A673 (cell line): Measurements from ENCODE around the gene PTPRR. TPM values are rescaled to one million over a fixed set of nuclear protein-coding genes. Genes with fewer than 3 reads are reported as not detected.

Experiments used
- BruUV-seq: library from RNA; stranded (reverse); fragments of 400-500 nt; replicated peaks from 2 replicates; lab custom pipeline; 2021; lab: Mats Ljungman, UMichigan
- CTCF ChIA-PET: fragments of 300-600 bp; sonication (Branson Sonifier 250); formaldehyde crosslinking; loops from one replicate; lab custom pipeline; 2022; ENCODE audit warnings: antibody characterized with exemption; lab: Charles Lee
- POLR2A ChIA-PET: fragments of 300-600 bp; sonication (Branson Sonifier 250); formaldehyde crosslinking; loops from one replicate; lab custom pipeline; 2022; ENCODE audit warnings: antibody characterized with exemption; ENCODE audit not compliant: low non-redundant PET; lab: Charles Lee
- DNase-seq: peaks from one replicate; pipeline ENCODE4 v3.0.0-alpha.2; 2015; ENCODE audit warnings: low spot score
- H3K27ac ChIP-seq: fragments of 200-600 bp; sonication (generic); 2 replicates; pipeline ENCODE4 v1.5.1; 2016; ENCODE audit warnings: mixed run types, low read depth, mild to moderate bottlenecking, mixed read lengths, antibody characterized with exemption, low read length; ENCODE audit not compliant: poor library complexity, severe bottlenecking
- H3K27me3 ChIP-seq: fragments of 200-600 bp; sonication (generic); replicated peaks from 2 replicates; pipeline ENCODE4 v1.6.1; 2017; ENCODE audit warnings: mixed run types, low read depth, mild to moderate bottlenecking, mixed read lengths, antibody characterized with exemption, low read length; ENCODE audit not compliant: insufficient read depth, poor library complexity
- H3K36me3 ChIP-seq: fragments of 200-600 bp; sonication (generic); 2 replicates; pipeline ENCODE4 v1.6.1; 2016; ENCODE audit warnings: mixed run types, mild to moderate bottlenecking, mixed read lengths, antibody characterized with exemption, low read length; ENCODE audit not compliant: insufficient read depth, poor library complexity, severe bottlenecking
- H3K4me1 ChIP-seq: fragments of 200-600 bp; sonication (generic); 2 replicates; pipeline ENCODE4 v1.6.1; 2017; ENCODE audit warnings: mixed run types, mild to moderate bottlenecking, mixed read lengths, antibody characterized with exemption, low read length; ENCODE audit not compliant: insufficient read depth, poor library complexity, severe bottlenecking
- H3K4me3 ChIP-seq: fragments of 200-600 bp; sonication (generic); 2 replicates; pipeline ENCODE4 v1.5.1; 2016; ENCODE audit warnings: low read depth, mixed run types, mild to moderate bottlenecking, mixed read lengths, low read length; ENCODE audit not compliant: poor library complexity, severe bottlenecking
- H3K9me3 ChIP-seq: fragments of 200-600 bp; sonication (generic); 2 replicates; pipeline ENCODE4 v1.6.1; 2016; ENCODE audit warnings: mixed run types, low read depth, mild to moderate bottlenecking, mixed read lengths, antibody characterized with exemption, low read length; ENCODE audit not compliant: poor library complexity, severe bottlenecking
- CTCF ChIP-seq: fragments of 300-800, 200-600 bp; sonication (generic); conservative IDR thresholded peaks from 2 replicates; pipeline ENCODE4 v1.5.1; 2017; ENCODE audit warnings: low read depth, mild to moderate bottlenecking, antibody characterized with exemption, low read length, moderate library complexity, mixed read lengths
- EZH2 ChIP-seq: fragments of 200-600 bp; sonication (generic); IDR thresholded peaks from 2 replicates; pipeline ENCODE4 v1.6.1; 2017; ENCODE audit warnings: borderline replicate concordance, low read depth, mild to moderate bottlenecking, mixed read lengths, antibody characterized with exemption, low read length; ENCODE audit not compliant: poor library complexity, severe bottlenecking
- intact Hi-C: fragments of 100-400 bp; cut with micrococcal nuclease; formaldehyde crosslinking; loops from one replicate; pipeline ENCODE4 v1.10.0; 2022; ENCODE audit not compliant: unreplicated experiment
- total RNA-seq: library from RNA; stranded (reverse); gene quantifications from 2 replicates; pipeline ENCODE4 v1.2.3, GENCODE V29; 2021

Gene PTPRR
- total RNA-seq, 1 experiment from 2014 or later = not detected

GRCh38 chr12:70840656-70841350 is 79.7 kb downstream of the PTPRR start:
- no peak overlapping the region for H3K4me3 ChIP-seq
- no TSS peak for BruUV-seq
- intact Hi-C loops = no loop called here
- no peak for TF ChIP-seq CTCF
- TF ChIP-seq EZH2 = no peak
- CTCF ChIA-PET = no interaction called here
- no peaks in the 10 kb centered on the region for H3K36me3 ChIP-seq
- POLR2A ChIA-PET = no interaction called here
- no peaks in the 10 kb centered on the region for H3K9me3 ChIP-seq
- H3K27ac ChIP-seq = no peak overlapping the region
- no peak for DNase-seq
- H3K27me3 ChIP-seq = no peaks in the 10 kb centered on the region
- no peaks in the 10 kb centered on the region for H3K4me1 ChIP-seq

- intact Hi-C loops = no loop called here
- Histone ChIP-seq H3K36me3 (no peaks in the 10 kb centered on the region), H3K27ac (no peak overlapping the region), H3K27me3 (no peaks in the 10 kb centered on the region), H3K9me3 (no peaks in the 10 kb centered on the region), H3K4me3 (no peak overlapping the region), H3K4me1 (no peaks in the 10 kb centered on the region)
- TF ChIP-seq EZH2 (no peak), CTCF (no peak)
- no TSS peak for BruUV-seq
- POLR2A ChIA-PET = no interaction called here
- CTCF ChIA-PET = interaction anchor here (0.6 kb wide), 1 partner anchor 127 kb away, joined by 3 read pairs; no protein-coding TSS in a partner anchor
- DNase-seq = no peak
Observed at GRCh38 chr12:70839544-70839943, 81.0 kb downstream of the PTPRR start.

- no peak overlapping the region for H3K4me3 ChIP-seq
- no peaks in the 10 kb centered on the region for H3K36me3 ChIP-seq
- no peaks in the 10 kb centered on the region for H3K9me3 ChIP-seq
- ChIA-PET POLR2A (no interaction called here), CTCF (no interaction called here)
- no peaks in the 10 kb centered on the region for H3K4me1 ChIP-seq
- TF ChIP-seq EZH2 (no peak), CTCF (no peak)
- DNase-seq = no peak
- no peak overlapping the region for H3K27ac ChIP-seq
- no peaks in the 10 kb centered on the region for H3K27me3 ChIP-seq
- intact Hi-C loops = no loop called here
- BruUV-seq = no TSS peak
Observed at GRCh38 chr12:70838127-70838526, 82.4 kb downstream of the PTPRR start.
